Right ventricle myocardium superior (tissue), 1 donor: Measurements from ENCODE around the gene CSRNP3. TPM values are rescaled to one million over a fixed set of nuclear protein-coding genes. Genes with fewer than 3 reads are reported as not detected.

Experiments
- ATAC-seq: fragments of 200-7000 bp; cut with Tn5 transposase; one replicate; pipeline ENCODE4 v1.9.1; 2020; ENCODE audit warnings: mild to moderate bottlenecking; ENCODE audit not compliant: poor library complexity
- DNase-seq: peaks from one replicate; pipeline ENCODE4 v3.0.0-alpha.2; 2020
- intact Hi-C: fragments of 100-400 bp; cut with DNase I; formaldehyde crosslinking; loops from one replicate; pipeline ENCODE4 v1.11.2; 2022
- total RNA-seq: library from RNA; stranded (reverse); fragmentation: NEBNext Ultra II Directional; extraction: Animal tissue kit (Norgen Biotek cat#: 25700); gene quantifications from one replicate; pipeline ENCODE4 v1.2.1, GENCODE V29; 2021
- donor health status: DM: no; HTN: yes; CAD: no; lungs with severe emphysema.

The CSRNP3 gene
- total RNA-seq, 1 donor from 2014 or later: 4.1 TPM

GRCh38 chr2:165466386-165466785, 3.1 kb upstream of the CSRNP3 start:
- ATAC-seq: no peak
- no peak for DNase-seq
- intact Hi-C loops: no loop called here

DNA sequence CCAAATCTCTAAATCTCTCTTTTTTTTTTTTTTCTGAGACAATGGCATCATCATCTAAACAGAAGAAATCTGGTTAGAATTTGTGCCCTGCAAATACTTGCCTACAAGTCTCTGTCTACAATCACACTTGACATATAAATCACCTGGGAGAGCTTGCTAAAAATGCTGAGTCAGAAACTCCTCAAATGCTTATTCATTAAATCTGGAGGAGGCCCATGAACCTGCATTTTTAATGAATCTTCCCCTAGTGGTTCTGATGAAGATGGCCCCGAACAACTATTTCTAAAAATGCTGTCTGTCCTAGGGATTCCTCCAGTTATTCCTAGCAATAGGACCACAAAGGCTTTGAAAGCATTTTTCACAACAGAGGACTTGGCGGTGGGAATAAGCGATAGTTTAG, 1.6 kb upstream of the CSRNP3 start:
- DNase-seq (no peak), ATAC-seq (no peak)
- intact Hi-C loops: no loop called here

DNA sequence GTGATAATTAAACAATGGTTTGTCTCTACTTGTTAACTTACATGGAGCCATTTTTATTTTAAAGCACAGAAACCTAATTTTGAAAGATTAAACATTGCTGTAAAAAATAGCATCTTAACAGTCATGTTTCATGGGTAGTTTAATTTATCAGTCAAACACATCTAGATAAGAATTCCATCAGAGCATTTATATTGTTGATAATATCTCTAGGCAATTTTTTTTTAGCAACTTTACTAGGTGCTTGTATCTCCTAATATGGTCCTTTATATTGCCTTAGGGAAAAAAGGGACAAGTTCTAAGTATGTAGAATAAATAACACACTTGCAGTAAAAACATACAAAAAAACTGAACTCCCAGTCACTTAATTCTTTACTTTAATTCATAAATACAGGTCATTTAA, 863 bp downstream of the CSRNP3 start:
- ATAC-seq (no peak), DNase-seq (no peak)
- intact Hi-C loops: no loop called here

GRCh38 chr2:165471349-165471950, 2.0 kb downstream of the CSRNP3 start:
- DNase-seq (no peak), ATAC-seq (no peak)
- intact Hi-C loops: no loop called here

- no peak for ATAC-seq
- intact Hi-C loops: no loop called here
- no peak for DNase-seq
These were observed 3.4 kb downstream of the CSRNP3 start for GRCh38 chr2:165472922-165473321.

GRCh38 chr2:165474619-165475276, 5.2 kb downstream of the CSRNP3 start:
- intact Hi-C loops: no loop called here
- DNase-seq (no peak), ATAC-seq (no peak)

DNA sequence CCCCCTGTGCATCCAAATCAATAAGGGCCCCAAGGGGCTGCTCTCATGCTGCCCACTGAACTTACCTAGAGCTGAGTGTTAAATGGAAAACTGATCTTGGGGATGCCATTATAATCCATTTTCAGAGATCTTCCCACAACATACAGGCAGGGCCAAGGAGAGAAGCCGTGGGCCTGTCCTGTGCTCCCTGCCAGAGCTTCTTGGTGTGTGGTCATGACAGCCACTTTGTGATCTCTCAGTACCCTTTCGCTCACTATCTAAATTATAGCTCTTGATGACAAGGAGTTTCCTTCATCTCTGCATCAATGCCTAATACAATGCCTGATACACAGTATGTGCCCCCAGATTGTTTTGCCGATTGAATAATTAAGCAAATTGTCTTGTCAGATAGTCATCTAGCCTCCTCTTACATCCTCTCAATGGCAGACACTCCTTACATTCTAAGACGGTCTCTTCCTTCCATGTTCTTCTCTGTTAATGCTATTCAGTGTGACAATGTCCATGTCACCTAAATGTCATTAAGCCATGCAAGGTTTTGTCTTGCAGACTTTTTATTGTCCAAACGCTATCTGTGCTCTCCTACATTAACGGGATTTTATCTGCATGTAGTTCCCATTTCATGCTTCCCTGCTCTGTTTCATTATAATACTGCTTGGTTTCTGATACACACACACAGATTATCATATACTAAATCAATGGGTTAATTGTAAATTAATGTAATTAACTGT, 5.9 kb downstream of the CSRNP3 start:
- DNase-seq: no peak
- no peak for ATAC-seq
- intact Hi-C loops: no loop called here

GRCh38 chr2:165479856-165480255, 10.4 kb downstream of the CSRNP3 start:
- intact Hi-C loops: no loop called here
- DNase-seq: no peak
- ATAC-seq: no peak

DNA sequence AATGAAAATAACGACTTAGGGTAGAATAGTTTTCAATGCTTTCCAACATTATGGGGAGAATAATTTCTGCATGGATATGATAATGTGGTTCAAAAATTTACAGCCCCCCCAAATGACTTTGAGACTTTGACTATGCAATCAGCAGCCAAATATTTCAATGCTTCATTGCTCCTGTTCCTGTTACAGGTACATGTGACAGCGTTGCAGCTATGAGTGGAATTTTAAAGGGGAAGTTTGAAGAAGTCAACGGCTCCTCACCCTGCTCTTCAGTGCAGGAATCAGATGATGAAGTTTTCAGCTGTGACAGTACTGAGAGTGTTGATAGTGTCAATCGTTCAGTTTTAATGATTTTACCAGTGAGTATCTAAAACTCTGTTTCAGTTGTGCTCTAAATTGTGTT, 25.1 kb downstream of the CSRNP3 start:
- intact Hi-C loops: no loop called here
- DNase-seq (no peak), ATAC-seq (no peak)

DNA sequence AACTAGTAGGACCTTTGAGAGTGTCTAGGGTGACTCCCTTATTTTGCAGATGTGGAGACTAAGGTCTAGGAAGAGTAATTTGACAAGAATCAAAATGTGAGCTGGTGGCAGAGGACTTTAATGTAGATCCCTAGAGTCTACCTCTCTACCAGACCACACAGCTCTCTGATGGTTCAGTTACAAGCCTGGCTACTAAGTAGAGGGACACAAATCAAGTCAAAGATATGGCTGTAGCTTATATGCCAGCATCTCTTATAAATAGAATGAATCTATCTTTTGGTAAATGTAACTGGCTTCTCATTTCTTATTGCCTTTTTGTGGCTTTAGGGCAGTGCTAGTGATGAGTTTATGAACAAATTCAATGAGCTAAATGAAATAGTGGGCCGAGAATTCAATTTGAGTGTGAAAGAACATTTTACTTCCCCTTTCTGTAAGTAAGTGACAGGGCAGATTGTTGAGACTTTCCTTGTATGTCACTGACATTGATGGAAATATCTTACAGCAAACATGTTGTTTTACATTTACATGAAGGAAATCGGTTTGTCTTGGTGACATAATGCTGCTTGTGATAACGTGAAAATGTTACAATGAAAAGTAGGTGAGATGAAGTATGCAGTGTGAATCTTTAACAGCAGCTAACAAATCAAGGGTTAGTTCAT, 28.3 kb downstream of the CSRNP3 start:
- DNase-seq (no peak), ATAC-seq (no peak)
- intact Hi-C loops: no loop called here

GRCh38 chr2:165499131-165499530, 29.6 kb downstream of the CSRNP3 start:
- no peak for ATAC-seq
- intact Hi-C loops: no loop called here

GRCh38 chr2:165500001-165500400, 30.5 kb downstream of the CSRNP3 start:
- no peak for DNase-seq

More at GRCh38 chr2:165499131-165499530, 29.6 kb downstream of the CSRNP3 start:
- DNase-seq: no peak

GRCh38 chr2:165500816-165501215, 31.3 kb downstream of the CSRNP3 start:
- ATAC-seq (no peak), DNase-seq (no peak)
- intact Hi-C loops: no loop called here

More at GRCh38 chr2:165500001-165500400, 30.5 kb downstream of the CSRNP3 start:
- no peak for ATAC-seq
- intact Hi-C loops: no loop called here

GRCh38 chr2:165505514-165505913, 36.0 kb downstream of the CSRNP3 start:
- DNase-seq (no peak), ATAC-seq (no peak)
- intact Hi-C loops: no loop called here

DNA sequence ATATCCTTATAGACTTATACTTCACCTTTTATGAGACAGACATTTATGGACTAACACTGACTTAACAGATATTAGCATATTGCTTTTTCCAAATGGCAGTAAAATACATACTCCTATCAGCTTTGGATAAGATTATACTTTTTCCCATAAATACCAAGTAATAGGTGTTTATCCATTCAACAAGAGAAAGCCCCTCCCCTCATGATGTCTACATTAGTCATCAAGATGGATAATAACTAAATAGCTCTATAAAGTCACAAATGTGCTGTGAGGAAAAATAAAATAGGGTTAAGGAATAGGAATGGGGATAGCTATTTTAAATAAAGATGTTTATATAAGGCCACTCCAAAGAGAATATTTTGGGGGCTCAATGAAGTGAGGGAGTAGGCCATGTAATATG, 39.4 kb downstream of the CSRNP3 start:
- DNase-seq (no peak), ATAC-seq (no peak)
- intact Hi-C loops: no loop called here

DNA sequence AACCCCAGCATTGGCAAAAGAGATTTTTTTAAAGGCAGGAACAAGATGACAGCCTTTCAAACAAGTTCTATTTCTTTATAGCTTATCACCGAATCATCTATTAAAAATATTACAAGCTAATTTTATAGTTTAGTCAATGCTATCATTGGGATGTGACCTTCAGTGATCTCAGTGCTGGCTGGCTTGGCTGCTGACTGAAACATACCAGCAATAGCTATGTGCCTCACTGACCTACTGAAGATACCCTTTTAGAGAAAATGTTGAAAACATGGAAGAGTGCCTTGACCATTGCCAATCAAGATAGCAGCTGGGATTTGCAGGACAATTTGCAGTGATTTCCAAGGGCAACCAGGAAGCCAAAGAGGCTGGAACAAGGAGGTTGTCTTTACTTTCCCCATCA, 44.0 kb downstream of the CSRNP3 start:
- ATAC-seq (peak; percentile 89), DNase-seq (no peak)
- intact Hi-C loops: no loop called here

- intact Hi-C loops: no loop called here
- ATAC-seq (no peak), DNase-seq (no peak)
These were observed 49.1 kb downstream of the CSRNP3 start for GRCh38 chr2:165518611-165519010.

DNA sequence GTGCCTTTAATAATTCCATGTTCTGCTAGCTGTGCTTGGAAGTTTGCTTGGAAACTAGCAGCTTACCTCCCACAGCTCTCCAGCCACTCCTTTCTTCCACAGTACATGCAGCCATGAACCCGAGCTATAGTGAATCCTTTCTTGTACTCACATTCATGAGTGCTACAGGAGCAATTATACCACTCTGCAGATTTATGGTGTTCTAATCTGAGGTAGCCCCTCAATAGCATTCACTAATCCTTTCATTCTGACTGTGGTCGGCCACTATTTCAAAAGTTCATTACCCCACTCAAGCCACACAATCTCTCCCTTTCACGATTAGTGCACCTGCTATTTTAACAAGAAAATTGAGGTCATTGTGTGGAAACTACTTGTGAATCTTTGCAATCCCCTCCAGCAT, 53.2 kb downstream of the CSRNP3 start:
- ATAC-seq (no peak), DNase-seq (no peak)
- intact Hi-C loops: no loop called here

DNA sequence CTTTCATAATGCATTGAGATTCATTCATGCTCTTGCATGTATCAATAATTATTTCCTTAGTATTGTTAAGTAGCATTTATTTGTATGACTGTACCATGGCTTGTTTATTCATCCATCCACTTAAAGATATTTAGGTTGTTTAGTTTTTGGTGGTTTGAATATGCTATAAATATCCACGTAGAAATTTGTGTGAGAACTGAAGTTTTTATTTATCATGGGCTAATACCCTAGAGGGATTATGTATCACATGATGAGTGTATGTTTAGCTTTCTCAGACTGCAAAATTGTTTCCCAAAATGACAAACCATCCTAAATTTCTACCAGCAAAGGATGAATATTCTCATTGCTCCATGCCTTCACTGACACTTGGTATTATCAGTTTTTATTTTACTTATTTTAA, 55.2 kb downstream of the CSRNP3 start:
- intact Hi-C loops: no loop called here
- ATAC-seq (no peak), DNase-seq (no peak)

GRCh38 chr2:165528691-165529090, 59.2 kb downstream of the CSRNP3 start:
- DNase-seq (no peak), ATAC-seq (no peak)
- intact Hi-C loops: no loop called here
